Activated CD4-positive, alpha-beta T cell treated with anti-CD3 and anti-CD28 coated beads, Interleukin-2, amount 50 U/mL, for 48 hours (primary cell): ENCODE data around the gene TTC28.

Experiments
- DNase-seq, 2 experiments: peaks; one replicate each; pipeline ENCODE4 v3.0.0-alpha.2; 2020

The TTC28 gene

GRCh38 chr22:27980424-27981148 lies 699.1 kb downstream of the TTC28 start:
- no peak for DNase-seq

- DNase-seq = no peak
These were observed 700.8 kb downstream of the TTC28 start for GRCh38 chr22:27978802-27979201.

- no peak for DNase-seq
These were observed 701.3 kb downstream of the TTC28 start for GRCh38 chr22:27978317-27978716.

- DNase-seq = no peak
These were observed 703.1 kb downstream of the TTC28 start for GRCh38 chr22:27976586-27976985.

GRCh38 chr22:27975381-27976013 lies 704.1 kb downstream of the TTC28 start:
- no peak for DNase-seq

- no peak for DNase-seq
These were observed 705.8 kb downstream of the TTC28 start for GRCh38 chr22:27973846-27974245.

- DNase-seq = no peak
These were observed 706.6 kb downstream of the TTC28 start for GRCh38 chr22:27972732-27973698.

GRCh38 chr22:27971926-27972325 lies 707.7 kb downstream of the TTC28 start:
- no peak for DNase-seq

GRCh38 chr22:27970596-27971220 lies 708.9 kb downstream of the TTC28 start:
- DNase-seq = no peak

GRCh38 chr22:27966168-27967064 lies 713.2 kb downstream of the TTC28 start:
- no peak for DNase-seq

GRCh38 chr22:27962268-27963044 lies 717.2 kb downstream of the TTC28 start:
- DNase-seq = no peak

- DNase-seq = no peak
These were observed 718.0 kb downstream of the TTC28 start for GRCh38 chr22:27961680-27962079.

- no peak for DNase-seq
These were observed 718.5 kb downstream of the TTC28 start for GRCh38 chr22:27961182-27961581.

- DNase-seq = no peak
These were observed 720.1 kb downstream of the TTC28 start for GRCh38 chr22:27959335-27960090.

- DNase-seq = no peak
These were observed 726.9 kb downstream of the TTC28 start for GRCh38 chr22:27952779-27953178.

GRCh38 chr22:27952091-27952490 lies 727.5 kb downstream of the TTC28 start:
- DNase-seq = no peak

GRCh38 chr22:27949421-27949820 lies 730.2 kb downstream of the TTC28 start:
- no peak for DNase-seq

GRCh38 chr22:27948569-27948968 lies 731.1 kb downstream of the TTC28 start:
- DNase-seq = no peak

- DNase-seq = no peak
These were observed 732.2 kb downstream of the TTC28 start for GRCh38 chr22:27947448-27947847.

GRCh38 chr22:27941143-27941542 lies 738.5 kb downstream of the TTC28 start:
- DNase-seq = no peak
